ENCODE measurements around the gene ACRV1.

ACRV1 gene

DNA sequence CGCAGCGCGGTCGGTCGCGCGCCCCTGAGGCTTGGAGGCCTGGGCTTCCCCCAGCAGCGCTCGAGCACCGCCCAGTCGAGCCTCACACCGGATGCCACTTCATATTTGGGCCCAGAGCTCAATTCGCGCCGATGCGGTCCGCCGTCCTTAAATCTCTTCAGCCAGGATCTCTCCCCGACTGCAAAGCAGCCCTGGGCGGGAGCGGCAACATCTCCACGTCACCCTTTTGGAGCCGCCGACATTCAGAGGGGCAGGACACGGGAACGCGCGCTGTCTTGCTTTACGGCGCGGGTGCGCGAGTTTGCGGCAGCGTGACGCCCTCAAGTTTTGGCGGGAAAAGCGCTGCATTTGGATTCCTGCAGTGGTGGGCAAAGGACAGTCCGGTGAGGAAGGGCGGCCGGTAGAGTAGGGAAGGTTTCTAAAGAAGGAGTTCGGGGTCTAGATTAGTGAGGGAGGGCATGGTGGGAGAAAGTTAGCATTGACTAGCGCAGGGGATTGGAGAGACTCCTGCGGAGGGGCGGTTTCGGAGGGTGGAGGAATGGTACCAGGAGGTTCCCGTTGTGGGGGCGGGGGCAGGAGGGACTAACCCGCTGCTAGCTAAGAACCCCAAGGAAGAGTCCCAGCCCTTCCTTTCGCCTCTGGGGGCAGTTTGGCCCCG lies 54.9 kb downstream of the ACRV1 start:
- Histone ChIP-seq H3K36me3 (peaks cover 64% of the 10 kb centered on the region), H3K4me3 (ENCODE audit: low read depth, low read length) (peak overlapping the region; percentile 97), H3K9me3 (ENCODE audit: severe bottlenecking) (no peaks in the 10 kb centered on the region), H3K27me3 (ENCODE audit: insufficient read depth, low read depth, severe bottlenecking) (no peaks in the 10 kb centered on the region), H3K27ac (peak overlapping the region; percentile 96)
- peak; percentile 95 for DNase-seq
- TF ChIP-seq, protein P1, sequence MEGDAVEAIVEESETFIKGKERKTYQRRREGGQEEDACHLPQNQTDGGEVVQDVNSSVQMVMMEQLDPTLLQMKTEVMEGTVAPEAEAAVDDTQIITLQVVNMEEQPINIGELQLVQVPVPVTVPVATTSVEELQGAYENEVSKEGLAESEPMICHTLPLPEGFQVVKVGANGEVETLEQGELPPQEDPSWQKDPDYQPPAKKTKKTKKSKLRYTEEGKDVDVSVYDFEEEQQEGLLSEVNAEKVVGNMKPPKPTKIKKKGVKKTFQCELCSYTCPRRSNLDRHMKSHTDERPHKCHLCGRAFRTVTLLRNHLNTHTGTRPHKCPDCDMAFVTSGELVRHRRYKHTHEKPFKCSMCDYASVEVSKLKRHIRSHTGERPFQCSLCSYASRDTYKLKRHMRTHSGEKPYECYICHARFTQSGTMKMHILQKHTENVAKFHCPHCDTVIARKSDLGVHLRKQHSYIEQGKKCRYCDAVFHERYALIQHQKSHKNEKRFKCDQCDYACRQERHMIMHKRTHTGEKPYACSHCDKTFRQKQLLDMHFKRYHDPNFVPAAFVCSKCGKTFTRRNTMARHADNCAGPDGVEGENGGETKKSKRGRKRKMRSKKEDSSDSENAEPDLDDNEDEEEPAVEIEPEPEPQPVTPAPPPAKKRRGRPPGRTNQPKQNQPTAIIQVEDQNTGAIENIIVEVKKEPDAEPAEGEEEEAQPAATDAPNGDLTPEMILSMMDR (IDR thresholded peaks at IDR 0.05; ENCODE audit: low read depth, low read length), result no peak

DNA sequence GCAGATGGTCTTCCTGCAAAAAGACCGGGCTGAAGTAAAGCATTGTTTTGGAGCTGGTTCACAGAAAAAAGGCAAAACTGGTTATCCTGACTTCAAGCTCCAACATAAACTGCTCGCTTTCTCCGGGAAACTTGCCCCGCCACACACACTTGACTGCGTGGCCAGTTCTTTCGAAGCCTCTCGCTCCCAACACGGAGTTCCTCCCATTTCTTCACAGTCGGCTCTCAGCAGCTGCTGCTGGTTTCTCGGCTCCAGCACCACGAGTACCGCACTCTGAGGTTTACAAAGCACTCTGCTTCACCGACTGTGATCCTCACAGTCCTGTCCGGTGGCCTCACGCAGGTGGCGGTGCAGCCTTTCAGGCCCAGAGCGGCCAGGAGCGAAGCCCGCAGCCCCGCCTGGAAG lies 55.4 kb downstream of the ACRV1 start:
- DNase-seq, result no peak
- no peaks in the 10 kb centered on the region for H3K9me3 ChIP-seq (ENCODE audit: severe bottlenecking)
- no peaks in the 10 kb centered on the region for H3K27me3 ChIP-seq (ENCODE audit: insufficient read depth, low read depth, severe bottlenecking)
- H3K4me3 ChIP-seq (ENCODE audit: low read depth, low read length), result peak overlapping the region; percentile 97
- H3K27ac ChIP-seq, result peak overlapping the region; percentile 96
- H3K36me3 ChIP-seq, result peaks cover 62% of the 10 kb centered on the region
- TF ChIP-seq, protein P1 (IDR thresholded peaks at IDR 0.05; ENCODE audit: low read depth, low read length), result no peak

DNA sequence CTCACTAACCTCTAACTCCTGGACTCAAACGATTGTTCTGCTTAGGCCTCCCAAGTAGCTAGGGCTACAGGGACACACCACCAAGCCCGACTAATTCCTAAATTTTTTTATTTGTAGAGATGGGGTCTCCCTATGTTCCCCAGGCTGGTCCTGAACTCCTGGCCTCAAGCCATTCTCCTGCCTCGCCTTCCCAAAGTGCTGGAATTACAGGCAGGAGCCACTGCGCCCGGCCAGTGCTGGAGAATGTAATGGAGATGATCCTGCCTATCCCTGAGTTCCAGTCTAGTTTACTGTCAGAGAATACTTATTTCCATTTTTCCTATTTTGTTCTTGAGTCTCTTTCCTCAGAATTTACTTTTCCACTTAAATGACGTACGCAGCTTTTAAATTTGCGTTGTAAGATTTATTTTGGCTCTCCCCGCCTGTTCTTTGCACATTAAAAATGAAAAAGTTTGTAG lies 55.9 kb downstream of the ACRV1 start, which contains the start of gene CHEK1:
TSS of gene CHEK1 (plus strand) at position 408 of the 458 bp plus-strand sequence. CDS start 1,606 bp downstream, outside the sequence.
- TF ChIP-seq, protein P1 (IDR thresholded peaks at IDR 0.05; ENCODE audit: low read depth, low read length), result no peak
- Histone ChIP-seq H3K27ac (peak within 1 kb of the TSS; percentile 96), H3K9me3 (ENCODE audit: severe bottlenecking) (no peaks in the 10 kb centered on the region), H3K4me3 (ENCODE audit: low read depth, low read length) (peak within 1 kb of the TSS; percentile 97), H3K36me3 (peaks cover 62% of the 10 kb centered on the region), H3K27me3 (ENCODE audit: insufficient read depth, low read depth, severe bottlenecking) (no peaks in the 10 kb centered on the region)
- no peak for DNase-seq

DNA sequence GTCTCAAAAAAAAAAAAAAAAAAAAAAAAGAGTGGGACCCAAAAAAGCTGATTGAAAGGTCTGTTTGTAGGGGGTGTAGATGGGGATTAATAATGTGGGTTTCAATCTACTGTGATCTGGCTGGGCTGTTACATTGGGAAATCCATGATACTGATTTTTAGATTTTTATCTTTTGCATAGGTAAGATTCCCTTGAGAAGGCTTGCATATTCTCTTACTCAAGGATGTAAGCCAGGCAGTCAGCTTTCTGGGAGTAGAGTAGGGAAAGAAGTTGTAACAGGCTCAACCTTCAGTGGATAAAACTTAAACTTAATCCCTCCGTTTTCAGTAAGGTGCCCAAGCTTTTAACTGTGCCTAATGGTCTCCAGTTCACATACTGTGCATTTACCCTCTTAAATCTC lies 57.6 kb downstream of the ACRV1 start:
- DNase-seq, result no peak
- H3K27me3 ChIP-seq (ENCODE audit: insufficient read depth, low read depth, severe bottlenecking), result no peaks in the 10 kb centered on the region
- TF ChIP-seq, protein P1 (IDR thresholded peaks at IDR 0.05; ENCODE audit: low read depth, low read length), result no peak
- peaks cover 61% of the 10 kb centered on the region for H3K36me3 ChIP-seq
- H3K4me3 ChIP-seq (ENCODE audit: low read depth, low read length), result no peak overlapping the region
- no peak overlapping the region for H3K27ac ChIP-seq
- H3K9me3 ChIP-seq (ENCODE audit: severe bottlenecking), result no peaks in the 10 kb centered on the region

DNA sequence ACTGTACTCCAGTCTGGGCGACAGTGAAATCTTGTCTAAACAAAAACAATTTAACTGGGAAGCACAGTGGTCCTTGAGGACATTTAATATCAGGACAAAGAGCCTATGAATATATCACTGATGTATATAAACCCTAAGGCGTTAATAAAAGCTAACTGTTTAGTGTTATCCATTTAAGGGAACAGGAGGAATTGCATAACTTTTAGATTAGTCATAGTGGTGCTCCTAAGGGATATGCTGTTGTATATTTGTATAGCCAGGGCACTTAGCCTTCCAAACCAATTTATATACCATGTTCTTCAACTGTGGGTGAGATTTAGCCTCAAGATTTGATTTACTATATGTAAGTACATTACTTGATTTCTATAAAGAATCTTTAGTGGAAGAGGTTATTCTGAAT lies 58.7 kb downstream of the ACRV1 start:
- Histone ChIP-seq H3K27me3 (ENCODE audit: insufficient read depth, low read depth, severe bottlenecking) (no peaks in the 10 kb centered on the region), H3K4me3 (ENCODE audit: low read depth, low read length) (no peak overlapping the region), H3K36me3 (peaks cover 56% of the 10 kb centered on the region), H3K27ac (no peak overlapping the region), H3K9me3 (ENCODE audit: severe bottlenecking) (no peaks in the 10 kb centered on the region)
- DNase-seq, result no peak
- TF ChIP-seq, protein P1 (IDR thresholded peaks at IDR 0.05; ENCODE audit: low read depth, low read length), result no peak
